HG02938 (cell line): ENCODE results near the gene EXOC4.

Source experiments
- ATAC-seq: cut with Tn5 transposase; IDR thresholded peaks from one replicate; pipeline ENCODE4 v1.9.1; 2021; ENCODE audit warnings: mild to moderate bottlenecking, moderate library complexity; ENCODE audit not compliant: unreplicated experiment

Gene EXOC4

GRCh38 chr7:133853706-133854276 lies 600.9 kb downstream of the EXOC4 start:
- no peak for ATAC-seq

- ATAC-seq = no peak
Observed at GRCh38 chr7:133854739-133855138, 601.9 kb downstream of the EXOC4 start.

GRCh38 chr7:133857376-133858119 lies 604.7 kb downstream of the EXOC4 start:
- no peak for ATAC-seq

- no peak for ATAC-seq
Observed at GRCh38 chr7:133858311-133858710, 605.4 kb downstream of the EXOC4 start.

GRCh38 chr7:133859231-133859630 lies 606.4 kb downstream of the EXOC4 start:
- no peak for ATAC-seq

- ATAC-seq = no peak
Observed at GRCh38 chr7:133859871-133860450, 607.1 kb downstream of the EXOC4 start.

GRCh38 chr7:133860628-133861335 lies 607.9 kb downstream of the EXOC4 start:
- ATAC-seq = no peak

- ATAC-seq = no peak
Observed at GRCh38 chr7:133861876-133862275, 609.0 kb downstream of the EXOC4 start.

- ATAC-seq = no peak
Observed at GRCh38 chr7:133863362-133864061, 610.6 kb downstream of the EXOC4 start.

- ATAC-seq = no peak
Observed at GRCh38 chr7:133869556-133869955, 616.7 kb downstream of the EXOC4 start.

- no peak for ATAC-seq
Observed at GRCh38 chr7:133871757-133872156, 618.9 kb downstream of the EXOC4 start.

- ATAC-seq = no peak
Observed at GRCh38 chr7:133873187-133873586, 620.3 kb downstream of the EXOC4 start.

- no peak for ATAC-seq
Observed at GRCh38 chr7:133873631-133874030, 620.8 kb downstream of the EXOC4 start.

- ATAC-seq = no peak
Observed at GRCh38 chr7:133883591-133883990, 630.7 kb downstream of the EXOC4 start.

- no peak for ATAC-seq
Observed at GRCh38 chr7:133885213-133885612, 632.3 kb downstream of the EXOC4 start.

- no peak for ATAC-seq
Observed at GRCh38 chr7:133886086-133886485, 633.2 kb downstream of the EXOC4 start.

- no peak for ATAC-seq
Observed at GRCh38 chr7:133886797-133887196, 633.9 kb downstream of the EXOC4 start.

- no peak for ATAC-seq
Observed at GRCh38 chr7:133887459-133887858, 634.6 kb downstream of the EXOC4 start.

- no peak for ATAC-seq
Observed at GRCh38 chr7:133888061-133888930, 635.4 kb downstream of the EXOC4 start.

GRCh38 chr7:133904776-133905175 lies 651.9 kb downstream of the EXOC4 start:
- ATAC-seq = no peak
